ENCODE measurements around the gene LGI4. TPM values are rescaled to one million over a fixed set of nuclear protein-coding genes. Genes with fewer than 3 reads are reported as not detected.
"Not testable (repeated sequence)": the region's sequence is repeated elsewhere in the genome, so short reads cannot be mapped to it uniquely, and the experiment has no call there.

LGI4 gene
- total RNA-seq, 1 donor from 2014 or later = 244 TPM

DNA sequence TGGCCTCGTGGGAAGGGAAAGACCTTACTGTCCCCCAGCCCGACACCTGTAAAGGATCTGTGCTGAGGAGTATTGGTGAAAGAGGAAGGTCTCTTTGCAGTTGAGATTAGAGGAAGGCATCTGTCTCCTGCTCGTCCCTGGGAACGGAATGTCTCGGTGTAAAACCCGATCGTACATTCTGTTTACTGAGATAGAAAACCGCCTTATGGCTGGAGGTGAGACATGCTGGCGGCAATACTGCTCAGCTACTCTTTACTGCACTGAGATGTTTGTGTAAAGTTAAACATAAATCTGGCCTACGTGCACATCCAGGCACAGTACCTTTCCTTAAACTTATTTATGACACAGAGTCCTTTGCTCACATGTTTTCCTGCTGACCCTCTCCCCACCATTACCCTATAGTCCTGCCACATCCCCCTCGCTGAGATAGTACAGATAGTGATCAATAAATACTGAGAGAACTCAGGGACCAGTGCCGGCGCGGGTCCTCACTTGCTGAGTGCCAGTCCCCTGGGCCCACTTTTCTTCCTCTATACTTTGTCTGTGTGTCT is 5.1 kb downstream of the LGI4 start:
- DNase-seq (ENCODE audit: low spot score); ATAC-seq; intact Hi-C loops (cut with DNase I): not testable (repeated sequence)

DNA sequence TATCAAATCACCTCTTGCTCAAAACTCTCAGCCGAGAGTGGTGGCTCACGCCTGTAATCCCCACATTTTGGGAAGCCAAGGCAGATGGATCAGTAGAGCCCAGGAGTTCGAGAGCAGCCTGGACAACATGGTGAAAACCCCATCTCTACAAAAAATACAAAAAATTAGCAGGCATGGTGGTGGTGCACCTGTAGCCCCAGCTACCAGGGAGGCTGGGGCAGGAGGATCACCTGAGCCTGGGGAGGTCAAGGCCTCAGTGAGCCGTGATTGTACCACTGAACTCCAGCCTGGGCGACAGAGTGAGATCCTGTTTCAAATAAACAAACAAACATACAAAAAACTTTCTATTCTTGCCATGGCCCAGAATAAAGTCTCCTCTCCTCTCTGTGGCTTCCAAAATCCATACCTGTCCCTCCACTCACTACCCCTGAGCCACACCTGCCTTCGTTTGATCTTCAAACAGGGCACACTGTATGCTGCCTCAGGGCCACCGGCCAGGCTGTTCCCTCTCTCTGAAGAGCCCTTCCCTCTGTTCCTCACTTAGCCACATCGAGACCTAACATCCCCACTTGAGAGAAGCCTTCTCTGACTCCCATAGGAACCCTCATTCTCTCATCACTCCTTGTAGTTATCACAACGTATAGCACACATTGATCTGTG is 6.3 kb downstream of the LGI4 start:
- ATAC-seq (no peak), DNase-seq (ENCODE audit: low spot score) (no peak)
- intact Hi-C loops (cut with DNase I) = no loop called here

DNA sequence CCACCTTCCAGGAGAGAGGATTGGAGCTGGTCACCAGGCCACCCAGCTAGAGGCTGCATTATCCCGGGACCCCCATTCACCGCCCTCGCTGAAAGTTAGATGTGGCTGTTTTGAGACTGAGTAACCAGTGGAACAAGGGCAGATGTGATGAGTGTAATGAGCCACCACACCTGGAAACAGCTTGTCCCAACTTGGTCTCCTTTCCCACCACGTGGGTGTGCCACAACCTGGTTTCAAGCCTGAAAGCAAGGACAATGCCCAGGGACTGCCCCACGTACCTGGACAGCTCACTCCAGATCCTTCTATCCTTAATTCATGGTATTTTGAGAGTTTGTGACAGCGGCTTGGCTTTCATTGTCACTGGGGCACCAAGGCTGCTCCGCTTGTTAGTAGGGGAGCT is 7.0 kb downstream of the LGI4 start:
- intact Hi-C loops (cut with DNase I) = no loop called here
- no peak for DNase-seq (ENCODE audit: low spot score)

DNA sequence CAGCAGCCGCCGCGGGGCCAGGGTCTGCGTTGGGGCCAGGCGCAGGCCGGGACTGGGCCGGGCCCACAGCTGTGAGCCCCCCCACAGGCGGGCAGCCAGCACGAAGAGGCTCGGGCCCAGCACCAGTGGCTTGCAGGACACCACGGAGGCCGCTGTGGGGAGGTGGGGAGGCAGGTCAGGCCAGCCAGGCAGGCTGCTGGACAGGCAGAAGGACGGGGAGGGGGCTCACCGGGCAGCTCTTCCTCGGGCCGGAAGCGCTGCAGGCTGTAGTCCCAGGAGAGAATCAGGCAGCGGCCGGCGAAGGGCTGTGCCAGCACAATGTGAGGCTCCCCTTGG is 8.3 kb downstream of the LGI4 start:
- ATAC-seq (no peak), DNase-seq (ENCODE audit: low spot score) (no peak)
- intact Hi-C loops (cut with DNase I) = no loop called here

More for the DNA sequence above, 7.0 kb downstream of the LGI4 start:
- no peak for ATAC-seq

DNA sequence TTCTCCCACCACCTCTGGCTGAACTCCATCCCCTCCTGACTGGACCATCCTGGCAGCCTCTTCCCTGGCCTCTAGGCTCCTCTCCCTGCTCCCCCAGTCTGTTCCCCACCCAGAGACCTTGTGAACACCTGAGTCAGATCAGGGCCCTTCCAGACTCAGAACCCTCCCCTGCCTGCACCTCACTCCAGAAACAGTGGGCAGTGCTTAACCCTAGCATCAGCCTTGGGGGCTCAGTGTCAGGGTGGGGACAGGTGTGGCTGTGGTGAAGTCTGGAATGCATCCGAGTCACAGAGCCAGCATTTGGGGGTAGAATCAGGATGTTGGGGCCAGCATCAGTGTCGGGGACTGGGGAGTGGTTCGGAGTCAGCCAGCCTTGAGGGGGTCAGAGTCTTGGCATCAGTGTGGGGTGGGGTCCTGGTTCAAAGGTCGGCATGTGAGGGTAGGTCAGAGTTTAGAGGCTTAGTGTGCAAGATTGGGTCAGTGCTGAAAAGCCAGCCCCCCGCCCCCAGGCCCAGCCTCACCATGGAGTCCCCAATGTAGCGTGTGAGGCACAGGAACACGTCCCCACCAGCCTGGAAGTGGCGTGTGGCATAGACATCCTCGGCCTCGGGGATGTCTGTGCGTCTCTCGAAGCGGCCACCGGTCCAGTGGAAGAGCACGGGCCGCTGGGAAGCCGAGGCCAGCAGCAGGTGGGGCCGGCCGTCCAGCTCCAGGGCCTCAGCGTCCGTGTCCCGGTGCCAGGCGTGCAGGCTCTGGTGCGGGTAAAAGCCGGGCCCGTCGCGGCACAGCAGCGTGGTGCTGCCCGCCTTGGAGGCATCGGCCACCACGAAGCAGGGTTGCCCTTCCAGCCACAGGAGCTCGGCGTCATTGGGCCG is 8.9 kb downstream of the LGI4 start:
- intact Hi-C loops (cut with DNase I) = no loop called here
- no peak for DNase-seq (ENCODE audit: low spot score)
- no peak for ATAC-seq

DNA sequence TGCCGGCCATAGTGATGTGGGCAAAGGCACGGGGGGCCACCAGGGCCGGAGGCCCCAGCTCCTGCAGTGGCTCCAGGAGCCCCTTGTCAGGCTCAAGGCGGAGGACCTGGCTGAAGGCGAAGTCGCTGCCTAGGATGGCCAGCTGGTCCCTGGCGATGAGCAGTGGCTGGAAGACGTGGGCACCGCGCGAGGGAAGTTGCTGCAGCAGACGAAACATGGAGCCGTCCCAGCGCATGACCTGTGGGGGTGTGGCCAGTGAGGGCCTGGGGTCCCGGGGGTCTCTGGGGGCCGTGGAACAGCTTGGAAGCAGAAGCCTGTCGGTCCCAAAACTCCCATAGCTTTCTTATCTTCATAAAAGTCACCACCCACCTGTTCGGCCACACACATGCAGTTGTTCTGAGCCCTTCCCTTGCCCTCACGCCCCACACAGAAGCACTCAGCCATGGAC is 9.6 kb downstream of the LGI4 start:
- intact Hi-C loops (cut with DNase I) = no loop called here
- DNase-seq (ENCODE audit: low spot score) (no peak), ATAC-seq (no peak)

DNA sequence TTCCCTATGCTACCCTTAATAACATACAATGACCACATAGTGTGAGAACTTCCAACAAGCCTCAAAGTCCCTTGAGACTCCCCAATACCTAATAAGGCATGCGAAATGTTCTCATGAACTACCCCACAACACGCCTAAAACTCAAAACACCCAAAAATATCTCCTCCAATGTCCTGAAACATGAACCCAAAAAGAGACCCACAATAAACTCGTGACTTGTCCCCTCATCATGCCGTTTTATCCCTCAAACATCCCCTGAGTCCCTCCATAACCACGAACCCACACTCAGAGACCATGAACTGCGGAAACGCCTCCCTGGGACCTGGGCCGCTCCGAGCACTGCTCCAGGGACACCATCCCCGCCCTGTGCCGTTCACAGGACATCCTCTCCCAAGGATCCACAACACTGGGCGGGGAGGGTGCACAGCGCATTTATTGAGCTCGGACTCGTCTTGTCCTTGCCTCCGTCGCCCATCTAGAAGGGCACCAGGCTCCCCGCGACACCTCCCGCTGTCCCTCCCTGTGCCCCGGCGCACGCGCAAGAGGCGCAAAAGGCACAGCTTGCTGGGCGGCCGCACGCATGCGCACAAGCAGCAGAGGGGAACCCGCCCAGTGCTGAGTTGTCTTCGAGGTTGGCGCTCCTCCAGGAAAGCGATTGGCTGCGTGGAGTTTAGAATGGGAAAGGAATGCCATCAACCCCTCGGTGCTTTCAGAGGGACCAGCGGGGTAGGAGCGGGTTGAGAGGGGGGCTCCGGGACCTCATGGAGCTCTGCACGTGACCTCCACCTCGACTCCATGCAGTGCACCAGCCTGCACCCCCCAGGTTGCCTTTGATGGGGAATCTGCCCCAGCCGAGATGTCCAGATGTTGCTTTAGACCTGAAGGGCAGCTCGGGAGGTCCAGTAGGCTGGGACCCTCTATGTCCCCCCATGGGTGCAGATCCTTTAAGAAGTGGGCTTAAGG is 10.5 kb downstream of the LGI4 start:
- intact Hi-C loops (cut with DNase I) = no loop called here
- ATAC-seq = peak; percentile 93
- peak; percentile 98 for DNase-seq (ENCODE audit: low spot score)

DNA sequence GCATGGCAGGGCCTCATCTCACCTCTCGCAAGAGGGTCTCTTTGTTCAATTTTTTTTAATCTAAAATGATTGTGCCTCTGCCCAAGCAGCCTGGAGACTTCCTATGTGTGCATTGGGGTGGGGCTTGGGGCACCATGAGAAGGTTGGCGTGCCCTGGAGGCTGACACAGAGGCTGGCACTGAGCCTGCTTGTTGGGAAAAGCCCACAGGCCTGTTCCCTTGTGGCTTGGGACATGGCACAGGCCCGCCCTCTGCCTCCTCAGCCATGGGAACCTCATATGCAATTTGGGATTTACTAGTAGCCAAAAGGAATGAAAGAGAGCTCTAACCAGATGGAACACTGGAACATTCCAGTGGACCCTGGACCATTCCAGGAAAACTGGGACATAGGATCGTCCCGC is 11.3 kb downstream of the LGI4 start:
- peak; percentile 86 for DNase-seq (ENCODE audit: low spot score)
- ATAC-seq = peak; percentile 43
- intact Hi-C loops (cut with DNase I) = no loop called here

DNA sequence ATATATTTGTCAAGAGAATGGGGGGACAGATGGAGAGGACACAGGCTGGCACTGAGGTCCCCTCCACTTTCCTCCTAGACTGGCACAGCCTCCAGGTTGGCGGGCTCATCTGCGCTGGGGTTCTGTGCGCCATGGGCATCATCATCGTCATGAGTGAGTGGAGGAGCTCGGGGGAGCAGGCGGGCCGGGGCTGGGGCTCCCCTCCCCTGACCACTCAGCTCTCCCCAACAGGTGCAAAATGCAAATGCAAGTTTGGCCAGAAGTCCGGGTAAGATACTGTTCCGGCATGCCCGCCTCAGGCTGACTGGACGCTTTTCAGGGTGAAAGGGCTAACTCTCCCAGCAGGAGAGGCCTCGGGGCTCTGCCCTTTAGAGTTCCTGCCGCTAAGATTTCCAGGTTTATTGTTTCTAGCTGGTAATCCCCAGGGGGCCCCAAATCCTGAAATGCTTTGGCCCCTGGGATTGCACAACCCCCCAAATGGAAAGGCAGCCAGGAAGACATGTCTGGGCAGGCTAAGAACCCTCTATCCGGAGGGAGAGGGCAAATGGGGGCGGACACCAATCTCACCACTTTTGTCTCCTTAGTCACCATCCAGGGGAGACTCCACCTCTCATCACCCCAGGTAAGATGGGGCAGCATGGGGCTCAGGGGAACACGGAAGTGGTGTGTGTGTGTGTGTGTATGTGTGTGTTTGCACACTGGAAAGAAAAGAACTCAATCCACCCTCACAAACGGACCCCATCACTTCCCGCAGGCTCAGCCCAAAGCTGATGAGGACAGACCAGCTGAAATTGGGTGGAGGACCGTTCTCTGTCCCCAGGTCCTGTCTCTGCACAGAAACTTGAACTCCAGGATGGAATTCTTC is 11.9 kb downstream of the LGI4 start:
- intact Hi-C loops (cut with DNase I) = no loop called here

DNA sequence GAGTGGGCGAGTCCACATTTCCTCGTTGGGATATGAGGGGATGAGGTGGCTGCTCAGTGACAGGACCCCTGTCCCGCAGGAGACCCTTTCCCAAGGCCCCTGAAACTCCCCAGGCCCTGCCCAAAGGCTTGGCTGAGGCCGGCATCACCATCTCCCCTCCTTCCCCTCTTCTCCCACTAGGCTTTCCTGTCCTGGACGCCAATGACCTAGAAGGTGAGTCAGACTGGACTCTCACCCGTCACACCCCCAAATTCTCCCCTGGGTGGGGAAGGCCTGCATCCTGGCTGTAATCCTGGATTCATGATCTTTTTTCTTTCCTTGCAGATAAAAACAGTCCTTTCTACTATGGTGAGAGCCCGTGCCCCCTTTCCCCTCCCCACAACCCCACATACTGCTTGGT is 14.0 kb downstream of the LGI4 start:
- DNase-seq (ENCODE audit: low spot score) = no peak
- intact Hi-C loops (cut with DNase I) = no loop called here
- ATAC-seq = no peak

More for the DNA sequence above, 11.9 kb downstream of the LGI4 start:
- ATAC-seq (no peak), DNase-seq (ENCODE audit: low spot score) (no peak)

DNA sequence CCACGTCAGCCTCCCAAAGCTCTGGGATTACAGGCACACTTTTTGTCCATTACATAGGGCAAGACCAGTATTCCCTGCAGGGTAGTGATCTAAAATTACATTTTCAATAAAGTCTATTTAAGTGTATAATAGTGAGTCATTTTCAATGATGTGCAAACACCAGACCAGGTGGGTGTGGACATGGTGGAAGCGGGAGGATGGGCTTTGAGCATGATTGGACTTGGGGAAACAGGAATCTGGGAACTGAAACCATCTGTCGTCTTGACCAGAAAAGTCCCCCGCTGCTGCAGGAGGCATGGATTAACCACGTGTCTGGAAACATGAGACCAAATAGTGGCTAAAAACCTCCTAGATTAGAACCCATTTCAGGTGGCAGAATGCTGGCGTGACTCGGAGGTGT is 14.4 kb downstream of the LGI4 start:
- ATAC-seq = no peak
- DNase-seq (ENCODE audit: low spot score) = no peak
- intact Hi-C loops (cut with DNase I) = no loop called here

DNA sequence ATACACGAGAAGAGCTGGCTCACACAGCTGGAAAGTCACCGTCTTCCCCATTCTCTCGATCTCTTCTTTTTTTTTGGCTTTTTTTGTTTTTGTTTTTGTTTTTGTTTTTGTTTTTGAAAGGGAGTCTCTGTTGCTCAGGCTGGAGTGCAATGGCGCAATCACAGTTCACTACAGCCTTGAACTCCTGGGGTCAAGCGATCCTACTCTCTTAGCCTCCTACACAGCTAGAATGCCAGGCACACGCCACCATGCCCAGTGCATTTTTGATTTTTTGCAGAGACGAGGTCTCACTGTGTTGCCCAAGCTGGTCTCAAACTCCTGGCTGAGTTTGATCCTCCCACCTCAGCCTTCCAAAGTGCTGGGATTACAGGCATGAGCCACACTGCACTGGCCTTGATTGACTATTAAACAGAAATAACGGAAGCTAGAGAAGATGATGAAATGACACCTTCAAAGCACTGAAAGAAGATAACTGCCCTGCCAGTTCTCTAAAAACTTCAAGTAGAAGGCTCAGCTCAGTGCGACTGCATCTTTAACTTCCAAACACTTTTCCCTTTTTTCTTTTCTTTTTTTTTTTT is 15.2 kb downstream of the LGI4 start:
- DNase-seq (ENCODE audit: low spot score) (no peak), ATAC-seq (no peak)
- intact Hi-C loops (cut with DNase I) = no loop called here

DNA sequence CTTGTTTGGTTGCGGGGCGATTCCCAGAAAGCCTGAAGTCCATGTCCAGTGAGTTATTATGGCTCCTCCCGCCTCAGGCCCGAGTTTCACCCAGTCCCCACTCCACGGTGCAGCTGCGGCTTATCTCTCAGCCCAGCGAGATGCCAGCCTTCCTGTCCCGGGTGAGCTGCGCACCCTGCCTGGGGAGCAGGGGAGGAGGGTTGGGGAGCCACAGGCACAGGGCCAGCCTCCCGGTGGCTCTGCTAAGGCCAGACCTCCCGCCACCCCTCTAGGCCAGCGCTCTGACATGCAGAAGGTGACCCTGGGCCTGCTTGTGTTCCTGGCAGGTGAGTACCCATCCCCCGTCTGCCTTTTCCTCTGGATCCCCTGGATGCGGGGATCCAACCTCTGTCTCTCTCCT is 15.8 kb downstream of the LGI4 start:
- ATAC-seq (no peak), DNase-seq (ENCODE audit: low spot score) (no peak)
- intact Hi-C loops (cut with DNase I) = no loop called here

DNA sequence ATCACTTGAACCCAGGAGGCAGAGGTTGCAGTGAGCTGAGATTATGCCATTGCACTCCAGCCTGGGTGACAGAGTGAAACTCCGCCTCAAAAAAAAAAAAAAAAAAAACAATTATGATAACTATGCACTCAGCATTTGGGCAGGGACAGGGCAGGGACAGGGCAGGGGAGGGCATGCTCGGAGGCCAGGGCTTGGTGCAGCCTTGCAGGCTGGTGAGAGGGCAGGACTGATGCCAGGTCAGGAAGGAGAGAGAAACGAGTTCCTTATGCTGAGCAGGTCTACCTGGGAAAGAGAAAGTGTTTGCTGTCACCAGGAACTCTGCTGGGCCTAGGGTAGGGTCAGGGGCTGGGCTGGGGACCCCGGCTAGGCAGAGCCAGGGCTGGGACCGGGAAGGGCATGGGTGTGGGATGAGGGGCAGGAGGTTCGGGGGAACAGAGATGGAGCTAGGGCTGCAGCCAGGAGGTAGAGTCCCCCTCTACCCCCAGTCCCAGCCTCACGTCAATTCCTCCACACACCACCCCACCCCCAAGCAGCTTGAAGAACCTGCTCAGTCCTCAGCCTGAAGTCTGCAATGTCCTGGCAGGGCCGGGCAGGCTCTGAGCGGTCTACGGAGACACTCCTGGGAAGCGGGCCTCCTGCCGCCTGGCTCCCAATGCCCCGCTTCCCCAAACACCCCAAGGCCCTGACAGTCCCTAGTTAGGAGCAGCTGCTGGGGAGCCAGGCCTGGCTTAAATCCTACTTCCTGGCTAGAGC is 16.4 kb downstream of the LGI4 start:
- DNase-seq (ENCODE audit: low spot score) (no peak), ATAC-seq (no peak)
- intact Hi-C loops (cut with DNase I) = no loop called here

DNA sequence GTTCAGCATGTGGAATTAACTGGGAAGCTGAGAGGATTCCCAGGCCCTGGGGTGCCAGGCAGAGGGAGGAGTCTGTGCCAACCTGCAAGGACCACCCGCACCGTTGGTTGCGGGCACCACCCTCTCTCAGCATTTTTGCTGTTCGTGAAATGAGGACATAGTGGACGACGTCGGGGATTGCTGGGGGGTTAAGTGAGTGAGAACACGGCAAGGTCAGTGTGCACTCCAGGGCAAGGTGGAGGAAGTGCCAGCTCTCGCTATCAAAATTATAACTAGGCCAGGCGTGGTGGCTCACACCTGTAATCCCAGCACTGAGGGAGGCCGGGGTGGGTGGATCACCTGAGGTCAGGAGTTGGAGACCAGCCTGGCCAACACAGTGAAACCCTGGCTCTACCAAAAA is 17.1 kb downstream of the LGI4 start:
- DNase-seq (ENCODE audit: low spot score) (no peak), ATAC-seq (no peak)
- intact Hi-C loops (cut with DNase I) = no loop called here

DNA sequence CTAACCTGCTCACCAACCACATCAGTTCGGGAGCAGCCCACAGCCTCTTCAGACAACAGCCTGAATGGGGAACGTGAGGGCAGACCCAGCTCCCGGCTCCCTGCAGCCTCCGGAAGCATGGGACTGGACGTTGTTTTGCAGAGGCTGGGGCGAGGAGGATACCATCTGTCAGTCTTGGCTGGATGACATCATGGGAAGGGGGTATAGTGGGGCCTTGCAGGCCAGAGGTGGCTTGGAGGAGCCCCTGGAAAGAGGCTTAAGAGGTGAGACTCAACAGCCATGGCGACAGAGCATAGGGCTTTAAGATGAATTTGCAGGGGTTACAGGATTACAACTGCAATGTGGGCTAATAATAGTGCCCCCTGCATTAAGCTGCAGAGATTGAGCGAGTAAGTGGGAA is 17.7 kb downstream of the LGI4 start:
- intact Hi-C loops (cut with DNase I) = no loop called here
- DNase-seq (ENCODE audit: low spot score) = no peak
- ATAC-seq = no peak

DNA sequence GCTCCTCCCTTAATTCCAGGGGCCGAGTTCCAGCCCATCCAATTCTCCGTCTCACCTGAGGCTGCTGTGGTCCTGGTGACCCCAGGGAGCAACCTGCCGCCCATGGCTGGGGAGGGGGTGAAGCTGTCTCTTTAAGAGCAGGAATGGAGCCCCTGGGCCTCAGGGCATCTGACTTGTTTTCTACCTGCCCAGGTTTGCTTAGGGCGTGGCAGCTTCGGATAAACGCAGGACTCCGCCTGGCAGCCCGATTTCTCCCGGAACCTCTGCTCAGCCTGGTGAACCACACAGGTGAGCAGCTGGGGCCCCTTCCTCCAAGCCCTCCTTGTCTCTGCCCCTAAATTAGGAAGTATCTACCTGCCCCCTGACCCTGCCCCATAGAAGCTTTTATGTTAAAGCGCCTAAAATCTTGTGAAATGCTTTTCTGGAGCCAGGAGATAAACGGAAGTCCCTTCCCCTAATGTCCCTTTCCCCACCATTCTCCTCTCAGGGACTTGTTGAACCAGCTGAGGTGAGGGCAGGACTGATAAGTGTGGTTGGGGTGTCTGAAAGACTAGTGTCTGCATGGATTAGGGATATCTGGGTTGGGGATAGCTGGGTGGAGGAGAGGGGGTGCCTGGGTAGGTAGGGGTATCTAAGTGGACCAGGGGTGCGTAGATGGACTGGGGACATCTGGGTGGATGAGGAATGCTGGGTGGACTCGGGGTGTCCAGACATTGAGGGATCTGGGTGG is 18.6 kb downstream of the LGI4 start:
- ATAC-seq (no peak), DNase-seq (ENCODE audit: low spot score) (no peak)
- intact Hi-C loops (cut with DNase I) = no loop called here
